HL-60 (cell line): ENCODE data around the gene HCN4.

Experiments used
- POLR2AphosphoS5 ChIP-seq: IDR thresholded peaks from 2 replicates; pipeline ENCODE4 v1.6.1; 2012; ENCODE audit warnings: low read depth
- TF ChIP-seq, protein P1 (sequence below): IDR thresholded peaks from one replicate; pipeline ENCODE4 v1.5.1; 2011; ENCODE audit warnings: low read length, control low read depth, inconsistent platforms; ENCODE audit not compliant: insufficient read depth
- TF ChIP-seq, protein P2 (sequence below): IDR thresholded peaks from 2 replicates; pipeline ENCODE4 v1.6.1; 2012; ENCODE audit warnings: low read depth; ENCODE audit not compliant: insufficient replicate concordance

DNA sequence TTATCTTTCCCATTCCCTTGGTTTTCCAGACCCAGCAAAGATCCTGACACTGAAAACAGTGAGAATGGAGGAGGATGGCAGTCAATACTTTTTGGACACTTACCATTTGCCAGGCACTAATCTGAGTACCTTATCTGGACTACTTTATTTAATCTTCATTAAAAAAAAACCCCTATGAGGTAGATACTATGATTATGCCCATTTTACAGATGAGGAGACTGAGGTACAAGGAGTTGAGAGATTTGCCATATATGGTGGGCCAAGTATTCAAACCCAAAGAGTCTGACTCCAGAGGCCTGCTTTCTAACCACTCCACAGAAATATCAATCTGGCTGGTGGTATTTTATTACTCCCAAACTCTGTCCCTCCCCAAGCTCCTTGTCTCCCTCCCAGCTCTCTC lies 19.6 kb downstream of the HCN4 start:
- TF ChIP-seq, protein P1, sequence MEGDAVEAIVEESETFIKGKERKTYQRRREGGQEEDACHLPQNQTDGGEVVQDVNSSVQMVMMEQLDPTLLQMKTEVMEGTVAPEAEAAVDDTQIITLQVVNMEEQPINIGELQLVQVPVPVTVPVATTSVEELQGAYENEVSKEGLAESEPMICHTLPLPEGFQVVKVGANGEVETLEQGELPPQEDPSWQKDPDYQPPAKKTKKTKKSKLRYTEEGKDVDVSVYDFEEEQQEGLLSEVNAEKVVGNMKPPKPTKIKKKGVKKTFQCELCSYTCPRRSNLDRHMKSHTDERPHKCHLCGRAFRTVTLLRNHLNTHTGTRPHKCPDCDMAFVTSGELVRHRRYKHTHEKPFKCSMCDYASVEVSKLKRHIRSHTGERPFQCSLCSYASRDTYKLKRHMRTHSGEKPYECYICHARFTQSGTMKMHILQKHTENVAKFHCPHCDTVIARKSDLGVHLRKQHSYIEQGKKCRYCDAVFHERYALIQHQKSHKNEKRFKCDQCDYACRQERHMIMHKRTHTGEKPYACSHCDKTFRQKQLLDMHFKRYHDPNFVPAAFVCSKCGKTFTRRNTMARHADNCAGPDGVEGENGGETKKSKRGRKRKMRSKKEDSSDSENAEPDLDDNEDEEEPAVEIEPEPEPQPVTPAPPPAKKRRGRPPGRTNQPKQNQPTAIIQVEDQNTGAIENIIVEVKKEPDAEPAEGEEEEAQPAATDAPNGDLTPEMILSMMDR, result no peak
- TF ChIP-seq, protein P2, sequence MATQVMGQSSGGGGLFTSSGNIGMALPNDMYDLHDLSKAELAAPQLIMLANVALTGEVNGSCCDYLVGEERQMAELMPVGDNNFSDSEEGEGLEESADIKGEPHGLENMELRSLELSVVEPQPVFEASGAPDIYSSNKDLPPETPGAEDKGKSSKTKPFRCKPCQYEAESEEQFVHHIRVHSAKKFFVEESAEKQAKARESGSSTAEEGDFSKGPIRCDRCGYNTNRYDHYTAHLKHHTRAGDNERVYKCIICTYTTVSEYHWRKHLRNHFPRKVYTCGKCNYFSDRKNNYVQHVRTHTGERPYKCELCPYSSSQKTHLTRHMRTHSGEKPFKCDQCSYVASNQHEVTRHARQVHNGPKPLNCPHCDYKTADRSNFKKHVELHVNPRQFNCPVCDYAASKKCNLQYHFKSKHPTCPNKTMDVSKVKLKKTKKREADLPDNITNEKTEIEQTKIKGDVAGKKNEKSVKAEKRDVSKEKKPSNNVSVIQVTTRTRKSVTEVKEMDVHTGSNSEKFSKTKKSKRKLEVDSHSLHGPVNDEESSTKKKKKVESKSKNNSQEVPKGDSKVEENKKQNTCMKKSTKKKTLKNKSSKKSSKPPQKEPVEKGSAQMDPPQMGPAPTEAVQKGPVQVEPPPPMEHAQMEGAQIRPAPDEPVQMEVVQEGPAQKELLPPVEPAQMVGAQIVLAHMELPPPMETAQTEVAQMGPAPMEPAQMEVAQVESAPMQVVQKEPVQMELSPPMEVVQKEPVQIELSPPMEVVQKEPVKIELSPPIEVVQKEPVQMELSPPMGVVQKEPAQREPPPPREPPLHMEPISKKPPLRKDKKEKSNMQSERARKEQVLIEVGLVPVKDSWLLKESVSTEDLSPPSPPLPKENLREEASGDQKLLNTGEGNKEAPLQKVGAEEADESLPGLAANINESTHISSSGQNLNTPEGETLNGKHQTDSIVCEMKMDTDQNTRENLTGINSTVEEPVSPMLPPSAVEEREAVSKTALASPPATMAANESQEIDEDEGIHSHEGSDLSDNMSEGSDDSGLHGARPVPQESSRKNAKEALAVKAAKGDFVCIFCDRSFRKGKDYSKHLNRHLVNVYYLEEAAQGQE, result no peak
- TF ChIP-seq POLR2AphosphoS5, result no peak
